ENCODE results near the gene FBXL7.

The FBXL7 gene

DNA sequence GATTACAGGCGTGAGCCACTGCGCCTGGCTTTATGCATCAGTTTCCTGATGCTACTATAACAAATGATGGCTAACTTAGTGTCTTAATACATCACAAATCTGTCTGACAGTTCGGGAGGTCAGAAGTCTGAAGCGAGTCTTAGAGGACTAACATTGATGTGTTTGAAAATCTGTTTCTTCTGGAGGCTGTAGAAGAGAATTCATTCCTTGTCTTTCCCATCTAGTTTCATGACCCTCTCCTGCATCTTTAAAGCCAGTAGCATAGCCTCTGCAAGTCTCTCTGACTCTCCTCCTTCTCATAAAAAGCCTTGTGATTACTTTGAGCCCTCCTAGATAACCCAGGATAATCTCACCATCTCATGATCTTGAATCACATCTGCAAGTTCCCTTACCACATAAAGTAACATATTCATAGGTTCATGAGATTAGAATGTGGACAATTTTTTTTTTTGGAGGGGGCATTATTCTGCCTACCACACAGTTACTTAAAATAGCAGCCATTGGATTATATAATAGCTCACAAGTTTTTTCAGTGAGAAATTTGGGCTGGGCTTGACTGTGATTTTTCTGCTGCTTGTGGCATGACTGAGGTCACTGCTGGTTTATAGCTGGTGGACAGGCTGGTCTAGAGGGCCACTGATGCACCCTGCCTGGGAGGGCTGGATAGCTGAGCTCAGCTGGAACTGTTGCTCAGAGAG lies 134.8 kb downstream of the FBXL7 start:
- Mint-ChIP-seq H3K27ac (no peak overlapping the region), H3K36me3 (no peaks in the 10 kb centered on the region), H3K4me1 (no peaks in the 10 kb centered on the region), H3K9me3 (no peaks in the 10 kb centered on the region), H3K27me3 (no peaks in the 10 kb centered on the region), H3K4me3 (no peak overlapping the region)

GRCh38 chr5:15635289-15635616 lies 135.3 kb downstream of the FBXL7 start:
- H3K27ac Mint-ChIP-seq = no peak overlapping the region
- H3K27me3 Mint-ChIP-seq = no peaks in the 10 kb centered on the region
- no peaks in the 10 kb centered on the region for H3K9me3 Mint-ChIP-seq
- no peaks in the 10 kb centered on the region for H3K36me3 Mint-ChIP-seq
- H3K4me3 Mint-ChIP-seq = no peak overlapping the region
- no peaks in the 10 kb centered on the region for H3K4me1 Mint-ChIP-seq

- Mint-ChIP-seq H3K4me3 (no peak overlapping the region), H3K9me3 (no peaks in the 10 kb centered on the region), H3K36me3 (no peaks in the 10 kb centered on the region), H3K4me1 (no peaks in the 10 kb centered on the region), H3K27me3 (no peaks in the 10 kb centered on the region), H3K27ac (no peak overlapping the region)
Measured at GRCh38 chr5:15637345-15637744, 137.4 kb downstream of the FBXL7 start.

GRCh38 chr5:15637886-15638285 lies 137.9 kb downstream of the FBXL7 start:
- H3K27ac Mint-ChIP-seq = no peak overlapping the region
- H3K4me1 Mint-ChIP-seq = no peaks in the 10 kb centered on the region
- H3K9me3 Mint-ChIP-seq = no peaks in the 10 kb centered on the region
- no peaks in the 10 kb centered on the region for H3K36me3 Mint-ChIP-seq
- H3K27me3 Mint-ChIP-seq = no peaks in the 10 kb centered on the region
- H3K4me3 Mint-ChIP-seq = no peak overlapping the region

GRCh38 chr5:15638296-15638695 lies 138.3 kb downstream of the FBXL7 start:
- Mint-ChIP-seq H3K9me3 (peaks cover 3% of the 10 kb centered on the region), H3K4me1 (no peaks in the 10 kb centered on the region), H3K4me3 (no peak overlapping the region), H3K27me3 (no peaks in the 10 kb centered on the region), H3K27ac (no peak overlapping the region), H3K36me3 (no peaks in the 10 kb centered on the region)

DNA sequence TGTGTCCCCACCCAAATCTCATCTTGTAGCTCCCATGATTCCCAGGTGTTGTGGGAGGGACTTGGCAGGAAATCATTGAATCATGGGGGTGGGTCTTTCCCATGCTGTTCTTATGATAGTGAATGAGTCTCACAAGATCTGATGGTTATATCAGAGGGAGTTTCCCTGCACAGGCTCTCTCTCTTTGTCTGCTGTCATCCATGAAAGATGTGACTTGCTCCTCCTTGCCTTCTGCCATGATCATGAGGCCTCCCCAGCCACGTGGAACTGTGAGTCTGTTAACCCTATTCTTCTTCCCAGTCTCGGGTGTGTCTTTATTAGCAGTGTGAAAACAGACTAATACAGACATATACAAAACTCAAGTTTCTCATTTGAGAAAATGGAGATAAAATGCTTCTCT lies 139.3 kb downstream of the FBXL7 start:
- H3K4me1 Mint-ChIP-seq = no peaks in the 10 kb centered on the region
- no peak overlapping the region for H3K27ac Mint-ChIP-seq
- H3K9me3 Mint-ChIP-seq = peaks cover 6% of the 10 kb centered on the region
- no peak overlapping the region for H3K4me3 Mint-ChIP-seq
- H3K27me3 Mint-ChIP-seq = no peaks in the 10 kb centered on the region
- H3K36me3 Mint-ChIP-seq = no peaks in the 10 kb centered on the region

GRCh38 chr5:15640116-15640515 lies 140.1 kb downstream of the FBXL7 start:
- Mint-ChIP-seq H3K4me3 (no peak overlapping the region), H3K27ac (no peak overlapping the region), H3K36me3 (no peaks in the 10 kb centered on the region)

DNA sequence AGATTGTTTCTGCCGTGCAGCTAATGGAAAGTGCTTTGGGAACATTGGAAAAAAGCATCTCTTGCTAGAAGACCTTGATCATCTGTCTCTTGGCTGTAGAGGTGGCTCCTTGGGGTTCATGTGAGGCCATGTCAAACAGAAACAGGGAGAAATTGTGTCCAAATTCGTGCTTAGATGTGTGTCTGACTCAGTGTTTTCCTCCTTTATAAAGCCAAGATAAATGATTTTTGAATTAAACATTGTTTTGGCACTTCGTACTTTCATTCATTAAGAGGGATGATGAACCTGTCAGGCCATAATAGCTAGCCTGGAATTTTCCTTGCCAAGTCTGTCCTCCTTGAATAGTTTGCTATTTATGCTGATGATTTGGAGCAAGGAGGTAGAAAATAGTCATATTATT lies 143.8 kb downstream of the FBXL7 start:
- H3K4me1 Mint-ChIP-seq = no peaks in the 10 kb centered on the region
- peaks cover 6% of the 10 kb centered on the region for H3K9me3 Mint-ChIP-seq
- no peaks in the 10 kb centered on the region for H3K36me3 Mint-ChIP-seq
- H3K4me3 Mint-ChIP-seq = no peak overlapping the region
- H3K27ac Mint-ChIP-seq = no peak overlapping the region
- no peaks in the 10 kb centered on the region for H3K27me3 Mint-ChIP-seq

More at GRCh38 chr5:15640116-15640515, 140.1 kb downstream of the FBXL7 start:
- Mint-ChIP-seq H3K4me1 (no peaks in the 10 kb centered on the region), H3K27me3 (no peaks in the 10 kb centered on the region), H3K9me3 (peaks cover 6% of the 10 kb centered on the region)

DNA sequence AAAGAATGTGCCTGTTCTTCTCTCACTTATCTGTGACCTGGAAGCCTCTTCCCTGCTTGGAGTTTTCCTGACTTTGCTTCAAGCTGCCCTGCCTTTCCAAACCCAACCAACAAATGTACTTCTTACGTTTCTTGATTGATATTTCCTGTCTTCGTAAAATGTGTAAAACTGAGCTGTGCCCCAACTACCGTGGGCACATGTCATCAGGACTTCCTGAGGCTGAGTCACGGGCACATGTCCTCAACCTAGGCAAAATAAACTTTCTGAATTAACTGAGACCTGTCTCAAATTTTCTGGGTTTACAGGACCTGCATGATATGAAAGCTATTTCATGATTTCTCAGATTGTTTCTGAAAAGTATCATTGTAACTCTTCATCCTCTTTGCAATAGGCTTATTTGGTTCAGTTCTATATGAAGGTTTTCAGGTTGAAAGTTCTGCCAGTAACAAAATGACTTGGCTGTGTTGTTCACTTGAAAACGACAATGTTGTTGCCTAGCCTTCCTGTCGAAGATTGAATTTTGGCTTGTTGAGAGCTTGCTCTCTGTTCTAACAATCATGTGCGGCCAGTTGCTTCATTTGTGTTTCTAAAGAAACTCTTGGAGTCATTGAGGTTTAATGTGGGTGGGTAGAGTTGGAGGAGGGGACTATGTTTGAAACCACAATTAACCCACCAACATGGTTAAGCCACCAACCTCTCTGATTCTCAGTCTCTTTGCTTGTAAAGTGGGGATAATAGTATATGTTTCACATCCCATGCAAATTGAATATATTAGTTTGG lies 145.6 kb downstream of the FBXL7 start:
- H3K27ac Mint-ChIP-seq = no peak overlapping the region
- H3K9me3 Mint-ChIP-seq = peaks cover 6% of the 10 kb centered on the region
- no peaks in the 10 kb centered on the region for H3K4me1 Mint-ChIP-seq
- no peak overlapping the region for H3K4me3 Mint-ChIP-seq
- no peaks in the 10 kb centered on the region for H3K27me3 Mint-ChIP-seq
- no peaks in the 10 kb centered on the region for H3K36me3 Mint-ChIP-seq

DNA sequence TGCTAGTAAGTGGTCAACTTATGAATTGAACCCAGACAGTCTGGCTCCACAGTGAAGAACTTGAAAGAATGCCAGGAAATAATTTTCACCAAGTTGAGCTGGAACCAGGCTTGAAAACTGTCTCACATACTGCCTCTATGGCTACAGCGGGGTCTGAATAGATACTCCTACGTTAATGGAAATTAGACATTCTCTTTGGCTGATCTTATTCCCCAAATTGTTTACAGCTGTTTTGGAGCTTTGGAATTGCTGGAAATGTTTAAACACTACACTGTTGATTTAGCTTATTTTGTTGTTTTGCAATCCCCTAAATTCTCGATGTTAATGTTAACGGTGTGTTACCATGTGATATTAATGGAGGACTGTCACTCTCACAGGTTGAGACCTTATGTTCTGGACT lies 146.4 kb downstream of the FBXL7 start:
- Mint-ChIP-seq H3K9me3 (peaks cover 6% of the 10 kb centered on the region), H3K4me1 (no peaks in the 10 kb centered on the region), H3K27ac (no peak overlapping the region), H3K27me3 (no peaks in the 10 kb centered on the region), H3K36me3 (no peaks in the 10 kb centered on the region), H3K4me3 (no peak overlapping the region)

GRCh38 chr5:15647251-15647650 lies 147.3 kb downstream of the FBXL7 start:
- Mint-ChIP-seq H3K36me3 (no peaks in the 10 kb centered on the region), H3K27me3 (no peaks in the 10 kb centered on the region), H3K27ac (no peak overlapping the region), H3K4me1 (no peaks in the 10 kb centered on the region), H3K9me3 (peaks cover 6% of the 10 kb centered on the region), H3K4me3 (no peak overlapping the region)

DNA sequence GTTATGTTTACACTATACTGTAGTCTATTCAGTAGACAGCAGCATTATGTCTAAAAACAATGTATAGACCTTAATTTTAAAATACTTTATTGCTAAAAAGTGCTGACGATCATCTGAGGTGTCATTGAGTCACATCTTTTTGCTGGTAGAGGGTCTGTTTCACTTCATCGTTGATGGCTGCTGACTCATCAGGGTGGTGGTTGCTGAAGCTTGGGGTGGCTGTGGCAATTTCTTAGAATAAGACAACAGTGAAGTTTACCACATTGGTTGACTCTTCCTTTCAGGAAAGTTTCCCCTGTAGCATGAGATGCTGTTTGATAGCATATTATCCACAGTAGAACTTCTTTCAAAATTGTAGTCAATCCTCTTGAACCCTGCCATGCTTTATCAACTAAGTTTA lies 150.3 kb downstream of the FBXL7 start:
- H3K9me3 Mint-ChIP-seq = no peaks in the 10 kb centered on the region
- no peaks in the 10 kb centered on the region for H3K4me1 Mint-ChIP-seq
- H3K27ac Mint-ChIP-seq = no peak overlapping the region
- no peak overlapping the region for H3K4me3 Mint-ChIP-seq
- no peaks in the 10 kb centered on the region for H3K36me3 Mint-ChIP-seq
- H3K27me3 Mint-ChIP-seq = no peaks in the 10 kb centered on the region

GRCh38 chr5:15654779-15655178 lies 154.8 kb downstream of the FBXL7 start:
- Mint-ChIP-seq H3K4me1 (no peaks in the 10 kb centered on the region), H3K36me3 (no peaks in the 10 kb centered on the region), H3K27ac (no peak overlapping the region)

GRCh38 chr5:15655683-15656082 lies 155.7 kb downstream of the FBXL7 start:
- H3K4me3 Mint-ChIP-seq = no peak overlapping the region
- H3K4me1 Mint-ChIP-seq = no peaks in the 10 kb centered on the region
- H3K27me3 Mint-ChIP-seq = no peaks in the 10 kb centered on the region
- no peak overlapping the region for H3K27ac Mint-ChIP-seq
- no peaks in the 10 kb centered on the region for H3K36me3 Mint-ChIP-seq
- H3K9me3 Mint-ChIP-seq = no peaks in the 10 kb centered on the region

More at GRCh38 chr5:15654779-15655178, 154.8 kb downstream of the FBXL7 start:
- no peaks in the 10 kb centered on the region for H3K9me3 Mint-ChIP-seq
- no peak overlapping the region for H3K4me3 Mint-ChIP-seq
- no peaks in the 10 kb centered on the region for H3K27me3 Mint-ChIP-seq

DNA sequence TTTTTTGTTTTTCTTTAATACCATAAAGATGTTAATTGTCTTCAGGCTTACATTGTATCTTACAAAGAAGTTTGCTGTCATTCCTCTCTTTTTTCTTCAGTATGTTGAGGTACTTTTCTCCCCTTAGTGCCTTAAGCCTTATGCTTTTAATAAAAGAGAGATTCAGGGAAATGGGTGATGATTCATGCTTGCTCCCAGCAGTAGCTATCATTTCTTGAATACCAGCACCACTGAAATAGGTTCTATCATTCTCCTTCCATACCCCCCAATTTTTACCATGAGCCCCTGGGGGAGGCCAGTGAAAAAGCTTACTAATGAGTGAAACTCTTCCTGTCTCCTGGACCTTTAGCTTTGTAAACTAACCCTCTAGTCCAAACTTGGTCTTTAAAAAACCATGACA lies 165.0 kb downstream of the FBXL7 start:
- Mint-ChIP-seq H3K4me1 (no peaks in the 10 kb centered on the region), H3K27me3 (no peaks in the 10 kb centered on the region)

DNA sequence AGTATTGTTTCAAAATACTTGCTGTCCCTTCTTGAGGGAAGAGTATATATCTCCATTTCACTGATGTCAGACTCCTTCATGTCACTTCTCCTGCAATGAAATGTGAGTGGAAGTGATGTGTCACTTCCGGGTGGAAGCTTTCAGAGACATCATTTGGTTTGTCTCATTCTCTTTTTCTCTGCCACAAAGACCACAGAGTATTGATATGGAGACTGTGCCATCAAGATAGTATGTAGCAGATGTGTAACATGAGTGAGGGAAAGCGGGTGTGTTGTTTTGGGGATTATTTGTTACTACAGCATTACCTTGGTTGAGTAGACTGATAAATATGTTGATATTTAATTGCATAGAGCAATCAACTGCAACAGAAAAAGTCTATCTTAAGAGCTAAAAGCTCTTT lies 169.8 kb downstream of the FBXL7 start:
- H3K4me3 Mint-ChIP-seq = no peak overlapping the region

More for the DNA sequence above, 165.0 kb downstream of the FBXL7 start:
- Mint-ChIP-seq H3K27ac (no peak overlapping the region), H3K4me3 (no peak overlapping the region), H3K36me3 (no peaks in the 10 kb centered on the region), H3K9me3 (peaks cover 13% of the 10 kb centered on the region)

More for the DNA sequence above, 169.8 kb downstream of the FBXL7 start:
- H3K27ac Mint-ChIP-seq = no peak overlapping the region
- peaks cover 17% of the 10 kb centered on the region for H3K9me3 Mint-ChIP-seq
- H3K36me3 Mint-ChIP-seq = no peaks in the 10 kb centered on the region
- H3K27me3 Mint-ChIP-seq = no peaks in the 10 kb centered on the region
- H3K4me1 Mint-ChIP-seq = no peaks in the 10 kb centered on the region
